Stimulated activated CD4-positive, alpha-beta T cell treated with anti-CD3 and anti-CD28 coated beads, Interleukin-1b, Interleukin-23, amount 100 ng/mL, for 4 hours (primary cell): ENCODE data around the gene MROH9.
"Not testable (repeated sequence)": the region's sequence is repeated elsewhere in the genome, so short reads cannot be mapped to it uniquely, and the experiment has no call there.

Experiments used
- DNase-seq, 2 donors: peaks; one replicate each; pipeline ENCODE4 v3.0.0-alpha.2; 2020; ENCODE audit warnings: low read depth in 2 of 2

The MROH9 gene

GRCh38 chr1:170935231-170935630 is at the start of gene MROH9:
Gene MROH9 (plus strand): TSS chr1:170935534. CDS start chr1:170945557, 10,023 bp downstream.
- no peak for DNase-seq

- no peak for DNase-seq
Measured at GRCh38 chr1:170885551-170885950, 49.8 kb upstream of the MROH9 start.

GRCh38 chr1:170886460-170886859 is 48.9 kb upstream of the MROH9 start:
- DNase-seq = no peak

GRCh38 chr1:170887726-170888125 is 47.6 kb upstream of the MROH9 start:
- DNase-seq = no peak

GRCh38 chr1:170891872-170892271 is 43.5 kb upstream of the MROH9 start:
- DNase-seq = no peak

- no peak for DNase-seq
Measured at GRCh38 chr1:170893655-170894297, 41.6 kb upstream of the MROH9 start.

- no peak for DNase-seq
Measured at GRCh38 chr1:170903961-170904360, 31.4 kb upstream of the MROH9 start.

GRCh38 chr1:170908942-170909341 is 26.4 kb upstream of the MROH9 start:
- DNase-seq = no peak

- DNase-seq = no peak
Measured at GRCh38 chr1:170910273-170910672, 25.1 kb upstream of the MROH9 start.

GRCh38 chr1:170917373-170917772 is 18.0 kb upstream of the MROH9 start:
- no peak for DNase-seq

- DNase-seq = not testable (repeated sequence)
Measured at GRCh38 chr1:170924656-170925055, 10.7 kb upstream of the MROH9 start.

GRCh38 chr1:170927955-170928840 is 7.1 kb upstream of the MROH9 start:
- no peak for DNase-seq

GRCh38 chr1:170929412-170929834 is 5.9 kb upstream of the MROH9 start:
- DNase-seq = no peak

GRCh38 chr1:170929835-170930554 is 5.3 kb upstream of the MROH9 start:
- DNase-seq = peak in 1 of 2 donors; percentile 5

GRCh38 chr1:170931650-170932049 is 3.7 kb upstream of the MROH9 start:
- DNase-seq = no peak

- no peak for DNase-seq
Measured at GRCh38 chr1:170932236-170932635, 3.1 kb upstream of the MROH9 start.

- DNase-seq = no peak
Measured at GRCh38 chr1:170938281-170938680, 2.9 kb downstream of the MROH9 start.

GRCh38 chr1:170939476-170939875 is 4.1 kb downstream of the MROH9 start:
- no peak for DNase-seq

- DNase-seq = not testable (repeated sequence)
Measured at GRCh38 chr1:170951744-170952143, 16.4 kb downstream of the MROH9 start.

- DNase-seq = no peak
Measured at GRCh38 chr1:170959385-170959784, 24.1 kb downstream of the MROH9 start.

- no peak for DNase-seq
Measured at GRCh38 chr1:170964506-170964905, 29.2 kb downstream of the MROH9 start.
